ENCODE measurements around the gene INTS1. TPM values are rescaled to one million over a fixed set of nuclear protein-coding genes. Genes with fewer than 3 reads are reported as not detected.

The INTS1 gene
- total and polyA plus RNA-seq, 2 donors (not counting 1 experiment from before 2014, with no cell fraction given): 128 to 160 TPM

GRCh38 chr7:1479287-1479686, 24.9 kb downstream of the INTS1 start:
- peaks cover 0 to 64% of the 10 kb centered on the region in 2 experiments for H3K36me3 ChIP-seq (replicated peaks in 1 of 2; ENCODE audit: control extremely low read depth in 1 of 2, control insufficient read depth in 1 of 2, extremely low read depth in 1 of 2, insufficient read depth in 2 of 2, low read length in 1 of 2)
- H2AFZ ChIP-seq (ENCODE audit: insufficient read depth, low read depth, low read length, poor library complexity, severe bottlenecking): no peak overlapping the region
- no peak overlapping the region for H3K4me3 ChIP-seq (ENCODE audit: control extremely low read depth in 1 of 5, extremely low read depth in 1 of 5, insufficient read depth in 1 of 5, low read depth in 2 of 5, low read length in 4 of 5)
- H3K27me3 ChIP-seq (replicated peaks in 1 of 4; ENCODE audit: control extremely low read depth in 1 of 4, control insufficient read depth in 3 of 4, insufficient read depth in 4 of 4, low read length in 3 of 4): no peaks in the 10 kb centered on the region
- Mint-ChIP-seq H3K27ac (no peak overlapping the region), H3K27me3 (no peaks in the 10 kb centered on the region), H3K4me3 (no peak overlapping the region), H3K4me1 (no peaks in the 10 kb centered on the region), H3K9me3 (ENCODE audit: insufficient read depth) (no peaks in the 10 kb centered on the region)
- H3K79me2 ChIP-seq (ENCODE audit: control insufficient read depth, insufficient read depth, low read length): no peaks in the 10 kb centered on the region
- no peak overlapping the region for H3K9ac ChIP-seq (ENCODE audit: low read length)
- H3K4me2 ChIP-seq (replicated peaks; ENCODE audit: low read depth, low read length, poor library complexity, severe bottlenecking): no peak overlapping the region
- H3K4me1 ChIP-seq (ENCODE audit: control insufficient read depth in 2 of 2, insufficient read depth in 2 of 2, low read length in 2 of 2): no peaks in the 10 kb centered on the region
- CTCF ChIA-PET: no interaction called here
- no peaks in the 10 kb centered on the region for H3K9me3 ChIP-seq (ENCODE audit: control extremely low read depth in 1 of 3, control insufficient read depth in 2 of 3, insufficient read depth in 1 of 3, low read length in 2 of 3)
- TF ChIP-seq, protein P1, sequence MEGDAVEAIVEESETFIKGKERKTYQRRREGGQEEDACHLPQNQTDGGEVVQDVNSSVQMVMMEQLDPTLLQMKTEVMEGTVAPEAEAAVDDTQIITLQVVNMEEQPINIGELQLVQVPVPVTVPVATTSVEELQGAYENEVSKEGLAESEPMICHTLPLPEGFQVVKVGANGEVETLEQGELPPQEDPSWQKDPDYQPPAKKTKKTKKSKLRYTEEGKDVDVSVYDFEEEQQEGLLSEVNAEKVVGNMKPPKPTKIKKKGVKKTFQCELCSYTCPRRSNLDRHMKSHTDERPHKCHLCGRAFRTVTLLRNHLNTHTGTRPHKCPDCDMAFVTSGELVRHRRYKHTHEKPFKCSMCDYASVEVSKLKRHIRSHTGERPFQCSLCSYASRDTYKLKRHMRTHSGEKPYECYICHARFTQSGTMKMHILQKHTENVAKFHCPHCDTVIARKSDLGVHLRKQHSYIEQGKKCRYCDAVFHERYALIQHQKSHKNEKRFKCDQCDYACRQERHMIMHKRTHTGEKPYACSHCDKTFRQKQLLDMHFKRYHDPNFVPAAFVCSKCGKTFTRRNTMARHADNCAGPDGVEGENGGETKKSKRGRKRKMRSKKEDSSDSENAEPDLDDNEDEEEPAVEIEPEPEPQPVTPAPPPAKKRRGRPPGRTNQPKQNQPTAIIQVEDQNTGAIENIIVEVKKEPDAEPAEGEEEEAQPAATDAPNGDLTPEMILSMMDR (IDR thresholded peaks at IDR 0.05): no peak
- TF ChIP-seq EZH2 (IDR thresholded peaks at IDR 0.05; ENCODE audit: borderline replicate concordance, insufficient read depth, low read depth, low read length, poor library complexity, severe bottlenecking): no peak
- no peak for ATAC-seq (ENCODE audit: low read depth)
- H3K27ac ChIP-seq (ENCODE audit: low read length in 2 of 2): no peak overlapping the region
- no peaks in the 10 kb centered on the region for H4K20me1 ChIP-seq (ENCODE audit: control insufficient read depth, insufficient read depth, low read length, poor library complexity, severe bottlenecking)
- POLR2A ChIA-PET: no interaction called here
- no peak for DNase-seq
- WGBS (ENCODE audit: insufficient coverage): 93% methylated on average over 24 of the region's 24 CpGs
- intact Hi-C loops (cut with micrococcal nuclease): no loop called here

- no peak for TF ChIP-seq EZH2 (IDR thresholded peaks at IDR 0.05; ENCODE audit: borderline replicate concordance, insufficient read depth, low read depth, low read length, poor library complexity, severe bottlenecking)
- TF ChIP-seq, protein P1 (IDR thresholded peaks at IDR 0.05): no peak
- Mint-ChIP-seq H3K27me3 (no peaks in the 10 kb centered on the region), H3K9me3 (ENCODE audit: insufficient read depth) (no peaks in the 10 kb centered on the region), H3K4me3 (no peak overlapping the region), H3K4me1 (no peaks in the 10 kb centered on the region), H3K27ac (no peak overlapping the region)
- peaks cover 6% of the 10 kb centered on the region for H4K20me1 ChIP-seq (ENCODE audit: control insufficient read depth, insufficient read depth, low read length, poor library complexity, severe bottlenecking)
- H2AFZ ChIP-seq (ENCODE audit: insufficient read depth, low read depth, low read length, poor library complexity, severe bottlenecking): no peak overlapping the region
- no peak for ATAC-seq (ENCODE audit: low read depth)
- H3K27me3 ChIP-seq (replicated peaks in 1 of 4; ENCODE audit: control extremely low read depth in 1 of 4, control insufficient read depth in 3 of 4, insufficient read depth in 4 of 4, low read length in 3 of 4): no peaks in the 10 kb centered on the region
- no peak overlapping the region for H3K4me2 ChIP-seq (replicated peaks; ENCODE audit: low read depth, low read length, poor library complexity, severe bottlenecking)
- POLR2A ChIA-PET: no interaction called here
- no peak overlapping the region for H3K9ac ChIP-seq (ENCODE audit: low read length)
- intact Hi-C loops (cut with micrococcal nuclease): no loop called here
- no peak for DNase-seq
- H3K9me3 ChIP-seq (ENCODE audit: control extremely low read depth in 1 of 3, control insufficient read depth in 2 of 3, insufficient read depth in 1 of 3, low read length in 2 of 3): no peaks in the 10 kb centered on the region
- H3K4me3 ChIP-seq (ENCODE audit: control extremely low read depth in 1 of 5, extremely low read depth in 1 of 5, insufficient read depth in 1 of 5, low read depth in 2 of 5, low read length in 4 of 5): no peak overlapping the region
- H3K27ac ChIP-seq (ENCODE audit: low read length in 2 of 2): no peak overlapping the region
- peaks cover 3% of the 10 kb centered on the region for H3K79me2 ChIP-seq (ENCODE audit: control insufficient read depth, insufficient read depth, low read length)
- CTCF ChIA-PET: no interaction called here
- 95% methylated on average over 19 of the region's 19 CpGs for WGBS (ENCODE audit: insufficient coverage)
- no peaks in the 10 kb centered on the region for H3K4me1 ChIP-seq (ENCODE audit: control insufficient read depth in 2 of 2, insufficient read depth in 2 of 2, low read length in 2 of 2)
- H3K36me3 ChIP-seq (replicated peaks in 1 of 2; ENCODE audit: control extremely low read depth in 1 of 2, control insufficient read depth in 1 of 2, extremely low read depth in 1 of 2, insufficient read depth in 2 of 2, low read length in 1 of 2): peaks cover 0 to 62% of the 10 kb centered on the region in 2 experiments
Measured at GRCh38 chr7:1478480-1478879, 25.7 kb downstream of the INTS1 start.

All from B cell (primary cell).